GM23338 (cell line): ENCODE results near the gene ISG15. TPM values are rescaled to one million over a fixed set of nuclear protein-coding genes. Genes with fewer than 3 reads are reported as not detected.
"Not testable (repeated sequence)": the region's sequence is repeated elsewhere in the genome, so short reads cannot be mapped to it uniquely, and the experiment has no call there.

ENCODE experiments used
- ATAC-seq: fragments of 200-7000 bp; cut with Tn5 transposase; 3 replicates; pipeline ENCODE4 v1.9.1; 2020
- DNase-seq: peaks from one replicate; pipeline ENCODE4 v3.0.0-alpha.2; 2015; ENCODE audit warnings: low spot score
- H2AFZ ChIP-seq: fragments of 200-600 bp; sonication (generic); 2 replicates; pipeline ENCODE4 v1.8.0; 2016; ENCODE audit warnings: antibody characterized with exemption, mild to moderate bottlenecking, moderate library complexity
- H3F3A ChIP-seq: fragments of 200-600 bp; sonication (generic); replicated peaks from 2 replicates; pipeline ENCODE4 v1.8.0; 2017; ENCODE audit warnings: antibody characterized with exemption, mixed run types, low read depth
- H3K27ac ChIP-seq: fragments of 200-600 bp; sonication (generic); 2 replicates; pipeline ENCODE4 v1.6.1; 2016; ENCODE audit warnings: low read depth
- H3K27me3 ChIP-seq: fragments of 200-600 bp; sonication (generic); 2 replicates; pipeline ENCODE4 v1.8.0; 2016; ENCODE audit warnings: mild to moderate bottlenecking, mixed run types, moderate library complexity; ENCODE audit not compliant: insufficient read depth
- H3K36me3 ChIP-seq: fragments of 200-600 bp; sonication (generic); 2 replicates; pipeline ENCODE4 v1.8.0; 2016; ENCODE audit warnings: mild to moderate bottlenecking; ENCODE audit not compliant: insufficient read depth
- H3K4me1 ChIP-seq: fragments of 200-600 bp; sonication (generic); 2 replicates; pipeline ENCODE4 v1.8.0; 2016; ENCODE audit warnings: mild to moderate bottlenecking, moderate library complexity; ENCODE audit not compliant: insufficient read depth
- H3K4me2 ChIP-seq: fragments of 200-600 bp; sonication (generic); 2 replicates; pipeline ENCODE4 v1.7.1; 2017; ENCODE audit warnings: mixed run types
- H3K4me3 ChIP-seq: fragments of 200-600 bp; sonication (generic); 2 replicates; pipeline ENCODE4 v1.6.1; 2016; ENCODE audit warnings: mixed run types
- H3K79me2 ChIP-seq: fragments of 200-600 bp; sonication (generic); replicated peaks from 2 replicates; pipeline ENCODE4 v1.8.0; 2017; ENCODE audit warnings: mild to moderate bottlenecking; ENCODE audit not compliant: insufficient read depth
- H3K9me2 ChIP-seq: fragments of 200-600 bp; sonication (generic); 2 replicates; pipeline ENCODE4 v1.8.0; 2017; ENCODE audit not compliant: insufficient read depth
- H4K20me1 ChIP-seq: fragments of 200-600 bp; sonication (generic); replicated peaks from 2 replicates; pipeline ENCODE4 v1.8.0; 2017; ENCODE audit warnings: mild to moderate bottlenecking; ENCODE audit not compliant: insufficient read depth
- H3K27ac Mint-ChIP-seq: 2 replicates; pipeline ENCODE4 v1.8.0; 2020; ENCODE audit warnings: inconsistent platforms, mild to moderate bottlenecking, moderate library complexity, mixed read lengths
- H3K27me3 Mint-ChIP-seq: 3 replicates; pipeline ENCODE4 v1.8.0; 2022; ENCODE audit warnings: low read depth, mild to moderate bottlenecking, moderate library complexity, mixed read lengths, inconsistent platforms; ENCODE audit not compliant: insufficient read depth, poor library complexity
- H3K36me3 Mint-ChIP-seq: 3 replicates; pipeline ENCODE4 v1.8.0; 2021; ENCODE audit warnings: low read depth, mild to moderate bottlenecking, inconsistent platforms, moderate library complexity, mixed read lengths
- H3K4me1 Mint-ChIP-seq: 3 replicates; pipeline ENCODE4 v1.8.0; 2020; ENCODE audit warnings: mild to moderate bottlenecking, inconsistent platforms, mixed read lengths
- H3K4me3 Mint-ChIP-seq: 3 replicates; pipeline ENCODE4 v1.8.0; 2021; ENCODE audit warnings: moderate library complexity, mild to moderate bottlenecking, inconsistent platforms, mixed read lengths
- H3K9me3 Mint-ChIP-seq: 3 replicates; pipeline ENCODE4 v1.8.0; 2020; ENCODE audit warnings: moderate library complexity, mild to moderate bottlenecking, inconsistent platforms, mixed read lengths
- CREB1 ChIP-seq: fragments of 250-450 bp; sonication (Bioruptor Pico); IDR thresholded peaks from 2 replicates; pipeline ENCODE4 v1.5.0; 2020; ENCODE audit warnings: low read depth, mild to moderate bottlenecking, moderate library complexity
- EZH2phosphoT487 ChIP-seq: fragments of 200-600 bp; sonication (generic); IDR thresholded peaks from one replicate; pipeline ENCODE4 v1.8.1; 2018; ENCODE audit warnings: antibody characterized with exemption; ENCODE audit not compliant: unreplicated experiment
- JUNB ChIP-seq: IDR thresholded peaks from one replicate; pipeline ENCODE4 v1.6.1; 2016; ENCODE audit warnings: antibody characterized with exemption; ENCODE audit not compliant: unreplicated experiment
- POLR2AphosphoS5 ChIP-seq: IDR thresholded peaks from 2 replicates; pipeline ENCODE4 v1.6.1; 2016; ENCODE audit warnings: antibody characterized with exemption, low read depth
- STAT1 ChIP-seq: IDR thresholded peaks from one replicate; pipeline ENCODE4 v1.6.1; 2016; ENCODE audit warnings: antibody characterized with exemption; ENCODE audit not compliant: unreplicated experiment
- ZNF114 ChIP-seq: fragments of 250-450 bp; sonication (Bioruptor Pico); IDR thresholded peaks from 2 replicates; pipeline ENCODE4 v1.5.0; 2020; ENCODE audit warnings: mild to moderate bottlenecking, moderate library complexity
- ZNF331 ChIP-seq: fragments of 250-450 bp; sonication (Bioruptor Pico); IDR thresholded peaks from 2 replicates; pipeline ENCODE4 v1.5.0; 2020; ENCODE audit warnings: low read depth, mild to moderate bottlenecking, moderate library complexity
- polyA plus RNA-seq: library from polyadenylated mRNA; unstranded; fragments of >200 nt; fragmentation: Nextera tagmentation; extraction: Ambion mirVana; gene quantifications from 2 replicates; pipeline ENCODE4 v1.2.1, GENCODE V29; 2016
- total RNA-seq: library from RNA; depleted of rRNA; stranded (reverse); fragments of >200 nt; shearing (Covaris generic); gene quantifications from 2 replicates; pipeline ENCODE4 v1.2.3, GENCODE V29; 2014
- TF ChIP-seq, protein P1 (sequence below): IDR thresholded peaks from 2 replicates; pipeline ENCODE4 v1.6.1; 2016; ENCODE audit warnings: antibody characterized with exemption
- TF ChIP-seq, protein P2 (sequence below), 2 experiments: fragments of 200-600 bp in 1 of 2; sonication (generic) in 1 of 2; conservative IDR thresholded peaks; 2 replicates each; pipeline versions ENCODE4 v1.5.1 to v1.6.1; 2016 to 2017; ENCODE audit warnings: antibody characterized with exemption in 2 of 2, low read depth in 2 of 2, mild to moderate bottlenecking in 2 of 2, moderate library complexity in 1 of 2
- TF ChIP-seq, protein P3 (sequence below): IDR thresholded peaks from one replicate; pipeline ENCODE4 v1.6.1; 2018; ENCODE audit warnings: antibody characterized with exemption; ENCODE audit not compliant: unreplicated experiment

ISG15 gene
- total and polyA plus RNA-seq, 2 experiments from 2014 or later: 52.9 to 101 TPM

DNA sequence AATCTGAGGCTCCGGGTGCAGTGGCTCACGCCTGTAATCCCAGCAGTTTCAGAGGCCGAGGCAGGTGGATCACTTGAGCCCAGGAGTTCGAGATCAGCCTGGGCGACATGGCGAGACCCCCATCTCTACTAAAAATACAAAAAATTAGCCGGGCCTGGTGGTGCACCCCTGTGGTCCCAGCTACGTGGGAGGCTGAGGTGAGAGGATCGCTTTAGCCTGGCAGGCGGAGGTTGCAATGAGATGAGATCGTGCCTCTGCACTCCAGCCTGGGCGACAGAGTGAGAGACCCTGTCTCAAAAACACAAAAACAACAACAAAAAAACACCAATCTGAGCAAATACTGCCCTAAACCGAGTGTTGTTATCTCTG, 577 bp upstream of the ISG15 start:
- Mint-ChIP-seq H3K4me1 (peaks cover 23% of the 10 kb centered on the region; the same call in 2 of the 3 replicates), H3K27ac (peak overlapping the region; percentile 92), H3K4me3 (peak overlapping the region; percentile 82), H3K27me3 (peaks cover 36% of the 10 kb centered on the region)
- not testable (repeated sequence) for H3K36me3 Mint-ChIP-seq, H4K20me1 ChIP-seq, H3K9me3 Mint-ChIP-seq, H3K36me3 ChIP-seq, H3K79me2 ChIP-seq, H3F3A ChIP-seq, DNase-seq, ATAC-seq, H3K9me2 ChIP-seq
- H3K4me3 ChIP-seq: peak overlapping the region; percentile 76
- peak overlapping the region; percentile 60 for H3K4me2 ChIP-seq
- peak overlapping the region; percentile 63 for H3K27ac ChIP-seq
- H2AFZ ChIP-seq: peak overlapping the region; percentile 43
- H3K27me3 ChIP-seq: peaks cover 31% of the 10 kb centered on the region; the same call in 1 of the 2 replicates
- H3K4me1 ChIP-seq: peaks cover 20% of the 10 kb centered on the region

DNA sequence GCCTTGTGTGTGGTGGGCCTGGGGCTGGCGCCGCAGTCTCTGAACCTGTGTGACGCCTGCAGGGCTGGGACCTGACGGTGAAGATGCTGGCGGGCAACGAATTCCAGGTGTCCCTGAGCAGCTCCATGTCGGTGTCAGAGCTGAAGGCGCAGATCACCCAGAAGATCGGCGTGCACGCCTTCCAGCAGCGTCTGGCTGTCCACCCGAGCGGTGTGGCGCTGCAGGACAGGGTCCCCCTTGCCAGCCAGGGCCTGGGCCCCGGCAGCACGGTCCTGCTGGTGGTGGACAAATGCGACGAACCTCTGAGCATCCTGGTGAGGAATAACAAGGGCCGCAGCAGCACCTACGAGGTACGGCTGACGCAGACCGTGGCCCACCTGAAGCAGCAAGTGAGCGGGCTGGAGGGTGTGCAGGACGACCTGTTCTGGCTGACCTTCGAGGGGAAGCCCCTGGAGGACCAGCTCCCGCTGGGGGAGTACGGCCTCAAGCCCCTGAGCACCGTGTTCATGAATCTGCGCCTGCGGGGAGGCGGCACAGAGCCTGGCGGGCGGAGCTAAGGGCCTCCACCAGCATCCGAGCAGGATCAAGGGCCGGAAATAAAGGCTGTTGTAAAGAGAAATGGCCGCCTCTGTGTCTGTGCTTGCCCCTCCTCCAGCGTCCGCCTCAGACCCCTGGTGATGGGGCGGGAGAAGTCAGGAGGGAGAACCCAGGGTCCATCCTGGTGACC, 788 bp downstream of the ISG15 start:
- Histone ChIP-seq H3K9me2 (no peaks in the 10 kb centered on the region), H2AFZ (no peak overlapping the region; the same call in 1 of the 2 replicates), H3K27me3 (peaks cover 19% of the 10 kb centered on the region; the same call in 1 of the 2 replicates), H3K27ac (0 out of 2 replicates have a peak overlapping the region, but pooled peaks have one; percentile 32), H3K4me2 (peak overlapping the region; percentile 60), H3K79me2 (no peaks in the 10 kb centered on the region), H3K4me1 (peaks cover 20% of the 10 kb centered on the region), H3K4me3 (peak overlapping the region; percentile 76), H3K36me3 (no peaks in the 10 kb centered on the region), H3F3A (peaks cover 6% of the 10 kb centered on the region), H4K20me1 (no peaks in the 10 kb centered on the region)
- Mint-ChIP-seq H3K4me1 (peaks cover 23% of the 10 kb centered on the region; the same call in 2 of the 3 replicates), H3K4me3 (peak overlapping the region; percentile 82), H3K27ac (no peak overlapping the region; the same call in 1 of the 2 replicates), H3K27me3 (peaks cover 37% of the 10 kb centered on the region), H3K9me3 (peaks cover 3% of the 10 kb centered on the region; the same call in 1 of the 3 replicates), H3K36me3 (peaks cover 2% of the 10 kb centered on the region; the same call in 2 of the 3 replicates)
- DNase-seq: peak; percentile 64
- peak; percentile 59 for ATAC-seq
- TF ChIP-seq JUNB (no peak), EZH2phosphoT487 (no peak), STAT1 (no peak), CREB1 (no peak), POLR2AphosphoS5 (no peak), ZNF114 (no peak), ZNF331 (CRISPR knock-in tag) (no peak)
- TF ChIP-seq, protein P1, sequence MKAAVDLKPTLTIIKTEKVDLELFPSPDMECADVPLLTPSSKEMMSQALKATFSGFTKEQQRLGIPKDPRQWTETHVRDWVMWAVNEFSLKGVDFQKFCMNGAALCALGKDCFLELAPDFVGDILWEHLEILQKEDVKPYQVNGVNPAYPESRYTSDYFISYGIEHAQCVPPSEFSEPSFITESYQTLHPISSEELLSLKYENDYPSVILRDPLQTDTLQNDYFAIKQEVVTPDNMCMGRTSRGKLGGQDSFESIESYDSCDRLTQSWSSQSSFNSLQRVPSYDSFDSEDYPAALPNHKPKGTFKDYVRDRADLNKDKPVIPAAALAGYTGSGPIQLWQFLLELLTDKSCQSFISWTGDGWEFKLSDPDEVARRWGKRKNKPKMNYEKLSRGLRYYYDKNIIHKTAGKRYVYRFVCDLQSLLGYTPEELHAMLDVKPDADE: no peak
- TF ChIP-seq, protein P2, sequence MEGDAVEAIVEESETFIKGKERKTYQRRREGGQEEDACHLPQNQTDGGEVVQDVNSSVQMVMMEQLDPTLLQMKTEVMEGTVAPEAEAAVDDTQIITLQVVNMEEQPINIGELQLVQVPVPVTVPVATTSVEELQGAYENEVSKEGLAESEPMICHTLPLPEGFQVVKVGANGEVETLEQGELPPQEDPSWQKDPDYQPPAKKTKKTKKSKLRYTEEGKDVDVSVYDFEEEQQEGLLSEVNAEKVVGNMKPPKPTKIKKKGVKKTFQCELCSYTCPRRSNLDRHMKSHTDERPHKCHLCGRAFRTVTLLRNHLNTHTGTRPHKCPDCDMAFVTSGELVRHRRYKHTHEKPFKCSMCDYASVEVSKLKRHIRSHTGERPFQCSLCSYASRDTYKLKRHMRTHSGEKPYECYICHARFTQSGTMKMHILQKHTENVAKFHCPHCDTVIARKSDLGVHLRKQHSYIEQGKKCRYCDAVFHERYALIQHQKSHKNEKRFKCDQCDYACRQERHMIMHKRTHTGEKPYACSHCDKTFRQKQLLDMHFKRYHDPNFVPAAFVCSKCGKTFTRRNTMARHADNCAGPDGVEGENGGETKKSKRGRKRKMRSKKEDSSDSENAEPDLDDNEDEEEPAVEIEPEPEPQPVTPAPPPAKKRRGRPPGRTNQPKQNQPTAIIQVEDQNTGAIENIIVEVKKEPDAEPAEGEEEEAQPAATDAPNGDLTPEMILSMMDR (conservative IDR thresholded peaks at IDR 0.05; ENCODE audit: low read depth in 2 of 2): no peak
- TF ChIP-seq, protein P3, sequence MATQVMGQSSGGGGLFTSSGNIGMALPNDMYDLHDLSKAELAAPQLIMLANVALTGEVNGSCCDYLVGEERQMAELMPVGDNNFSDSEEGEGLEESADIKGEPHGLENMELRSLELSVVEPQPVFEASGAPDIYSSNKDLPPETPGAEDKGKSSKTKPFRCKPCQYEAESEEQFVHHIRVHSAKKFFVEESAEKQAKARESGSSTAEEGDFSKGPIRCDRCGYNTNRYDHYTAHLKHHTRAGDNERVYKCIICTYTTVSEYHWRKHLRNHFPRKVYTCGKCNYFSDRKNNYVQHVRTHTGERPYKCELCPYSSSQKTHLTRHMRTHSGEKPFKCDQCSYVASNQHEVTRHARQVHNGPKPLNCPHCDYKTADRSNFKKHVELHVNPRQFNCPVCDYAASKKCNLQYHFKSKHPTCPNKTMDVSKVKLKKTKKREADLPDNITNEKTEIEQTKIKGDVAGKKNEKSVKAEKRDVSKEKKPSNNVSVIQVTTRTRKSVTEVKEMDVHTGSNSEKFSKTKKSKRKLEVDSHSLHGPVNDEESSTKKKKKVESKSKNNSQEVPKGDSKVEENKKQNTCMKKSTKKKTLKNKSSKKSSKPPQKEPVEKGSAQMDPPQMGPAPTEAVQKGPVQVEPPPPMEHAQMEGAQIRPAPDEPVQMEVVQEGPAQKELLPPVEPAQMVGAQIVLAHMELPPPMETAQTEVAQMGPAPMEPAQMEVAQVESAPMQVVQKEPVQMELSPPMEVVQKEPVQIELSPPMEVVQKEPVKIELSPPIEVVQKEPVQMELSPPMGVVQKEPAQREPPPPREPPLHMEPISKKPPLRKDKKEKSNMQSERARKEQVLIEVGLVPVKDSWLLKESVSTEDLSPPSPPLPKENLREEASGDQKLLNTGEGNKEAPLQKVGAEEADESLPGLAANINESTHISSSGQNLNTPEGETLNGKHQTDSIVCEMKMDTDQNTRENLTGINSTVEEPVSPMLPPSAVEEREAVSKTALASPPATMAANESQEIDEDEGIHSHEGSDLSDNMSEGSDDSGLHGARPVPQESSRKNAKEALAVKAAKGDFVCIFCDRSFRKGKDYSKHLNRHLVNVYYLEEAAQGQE: no peak
